ENCODE data around the gene NPL. TPM values are rescaled to one million over a fixed set of nuclear protein-coding genes. Genes with fewer than 3 reads are reported as not detected.

The NPL gene
- total and polyA plus RNA-seq, 9 of the 15 experiments (the other 6 are each of a cell fraction or from before 2014, with no cell fraction given): 9.9 to 22.3 (median 14.2) TPM

DNA sequence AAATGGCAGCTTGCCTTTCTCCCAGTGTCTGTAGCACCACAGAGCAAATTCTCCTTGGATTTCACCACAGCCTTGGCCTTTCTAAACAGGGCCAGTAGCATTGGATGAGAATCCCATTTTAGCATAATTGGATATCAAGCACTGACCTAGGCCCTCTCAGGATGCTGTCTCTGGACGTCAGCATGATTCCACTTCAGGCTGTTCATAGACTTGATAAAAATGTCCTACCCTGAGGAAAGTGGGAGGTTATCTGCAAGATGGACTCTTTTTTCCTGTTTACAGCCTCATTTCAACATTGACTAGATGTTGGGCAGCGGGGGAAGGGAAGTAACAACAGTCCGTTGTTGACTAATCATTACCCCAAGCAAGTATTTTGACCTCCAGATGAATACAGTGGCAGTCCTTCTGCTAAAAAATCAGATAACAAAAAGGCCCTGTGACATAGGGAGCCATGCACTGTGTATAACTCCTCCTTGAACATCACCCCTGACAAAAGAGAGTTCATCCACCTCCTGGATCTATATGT lies 5.2 kb downstream of the NPL start (continued):
- TF ChIP-seq, protein P1, sequence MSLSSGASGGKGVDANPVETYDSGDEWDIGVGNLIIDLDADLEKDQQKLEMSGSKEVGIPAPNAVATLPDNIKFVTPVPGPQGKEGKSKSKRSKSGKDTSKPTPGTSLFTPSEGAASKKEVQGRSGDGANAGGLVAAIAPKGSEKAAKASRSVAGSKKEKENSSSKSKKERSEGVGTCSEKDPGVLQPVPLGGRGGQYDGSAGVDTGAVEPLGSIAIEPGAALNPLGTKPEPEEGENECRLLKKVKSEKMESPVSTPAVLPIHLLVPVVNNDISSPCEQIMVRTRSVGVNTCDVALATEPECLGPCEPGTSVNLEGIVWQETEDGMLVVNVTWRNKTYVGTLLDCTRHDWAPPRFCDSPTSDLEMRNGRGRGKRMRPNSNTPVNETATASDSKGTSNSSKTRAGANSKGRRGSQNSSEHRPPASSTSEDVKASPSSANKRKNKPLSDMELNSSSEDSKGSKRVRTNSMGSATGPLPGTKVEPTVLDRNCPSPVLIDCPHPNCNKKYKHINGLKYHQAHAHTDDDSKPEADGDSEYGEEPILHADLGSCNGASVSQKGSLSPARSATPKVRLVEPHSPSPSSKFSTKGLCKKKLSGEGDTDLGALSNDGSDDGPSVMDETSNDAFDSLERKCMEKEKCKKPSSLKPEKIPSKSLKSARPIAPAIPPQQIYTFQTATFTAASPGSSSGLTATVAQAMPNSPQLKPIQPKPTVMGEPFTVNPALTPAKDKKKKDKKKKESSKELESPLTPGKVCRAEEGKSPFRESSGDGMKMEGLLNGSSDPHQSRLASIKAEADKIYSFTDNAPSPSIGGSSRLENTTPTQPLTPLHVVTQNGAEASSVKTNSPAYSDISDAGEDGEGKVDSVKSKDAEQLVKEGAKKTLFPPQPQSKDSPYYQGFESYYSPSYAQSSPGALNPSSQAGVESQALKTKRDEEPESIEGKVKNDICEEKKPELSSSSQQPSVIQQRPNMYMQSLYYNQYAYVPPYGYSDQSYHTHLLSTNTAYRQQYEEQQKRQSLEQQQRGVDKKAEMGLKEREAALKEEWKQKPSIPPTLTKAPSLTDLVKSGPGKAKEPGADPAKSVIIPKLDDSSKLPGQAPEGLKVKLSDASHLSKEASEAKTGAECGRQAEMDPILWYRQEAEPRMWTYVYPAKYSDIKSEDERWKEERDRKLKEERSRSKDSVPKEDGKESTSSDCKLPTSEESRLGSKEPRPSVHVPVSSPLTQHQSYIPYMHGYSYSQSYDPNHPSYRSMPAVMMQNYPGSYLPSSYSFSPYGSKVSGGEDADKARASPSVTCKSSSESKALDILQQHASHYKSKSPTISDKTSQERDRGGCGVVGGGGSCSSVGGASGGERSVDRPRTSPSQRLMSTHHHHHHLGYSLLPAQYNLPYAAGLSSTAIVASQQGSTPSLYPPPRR (CRISPR knock-in tag; IDR thresholded peaks at IDR 0.05; ENCODE audit: borderline replicate concordance): no peak
- TF ChIP-seq, protein P2, sequence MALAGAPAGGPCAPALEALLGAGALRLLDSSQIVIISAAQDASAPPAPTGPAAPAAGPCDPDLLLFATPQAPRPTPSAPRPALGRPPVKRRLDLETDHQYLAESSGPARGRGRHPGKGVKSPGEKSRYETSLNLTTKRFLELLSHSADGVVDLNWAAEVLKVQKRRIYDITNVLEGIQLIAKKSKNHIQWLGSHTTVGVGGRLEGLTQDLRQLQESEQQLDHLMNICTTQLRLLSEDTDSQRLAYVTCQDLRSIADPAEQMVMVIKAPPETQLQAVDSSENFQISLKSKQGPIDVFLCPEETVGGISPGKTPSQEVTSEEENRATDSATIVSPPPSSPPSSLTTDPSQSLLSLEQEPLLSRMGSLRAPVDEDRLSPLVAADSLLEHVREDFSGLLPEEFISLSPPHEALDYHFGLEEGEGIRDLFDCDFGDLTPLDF (CRISPR knock-in tag; IDR thresholded peaks at IDR 0.05): no peak
- no peak for TF ChIP-seq ZNF384 (IDR thresholded peaks at IDR 0.05; ENCODE audit: low read depth, low read length)
- TF ChIP-seq NCOA1 (IDR thresholded peaks at IDR 0.05; ENCODE audit: low read depth): no peak
- no peak for TF ChIP-seq HDAC8 (tag; IDR thresholded peaks at IDR 0.05)
- no peak for TF ChIP-seq KLF1 (tag; IDR thresholded peaks at IDR 0.05)
- TF ChIP-seq PHTF2 (CRISPR knock-in tag; IDR thresholded peaks at IDR 0.05): no peak
- TF ChIP-seq, protein P3, sequence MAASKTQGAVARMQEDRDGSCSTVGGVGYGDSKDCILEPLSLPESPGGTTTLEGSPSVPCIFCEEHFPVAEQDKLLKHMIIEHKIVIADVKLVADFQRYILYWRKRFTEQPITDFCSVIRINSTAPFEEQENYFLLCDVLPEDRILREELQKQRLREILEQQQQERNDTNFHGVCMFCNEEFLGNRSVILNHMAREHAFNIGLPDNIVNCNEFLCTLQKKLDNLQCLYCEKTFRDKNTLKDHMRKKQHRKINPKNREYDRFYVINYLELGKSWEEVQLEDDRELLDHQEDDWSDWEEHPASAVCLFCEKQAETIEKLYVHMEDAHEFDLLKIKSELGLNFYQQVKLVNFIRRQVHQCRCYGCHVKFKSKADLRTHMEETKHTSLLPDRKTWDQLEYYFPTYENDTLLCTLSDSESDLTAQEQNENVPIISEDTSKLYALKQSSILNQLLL (CRISPR knock-in tag; IDR thresholded peaks at IDR 0.05; ENCODE audit: borderline replicate concordance): no peak
- TF ChIP-seq, protein P4, sequence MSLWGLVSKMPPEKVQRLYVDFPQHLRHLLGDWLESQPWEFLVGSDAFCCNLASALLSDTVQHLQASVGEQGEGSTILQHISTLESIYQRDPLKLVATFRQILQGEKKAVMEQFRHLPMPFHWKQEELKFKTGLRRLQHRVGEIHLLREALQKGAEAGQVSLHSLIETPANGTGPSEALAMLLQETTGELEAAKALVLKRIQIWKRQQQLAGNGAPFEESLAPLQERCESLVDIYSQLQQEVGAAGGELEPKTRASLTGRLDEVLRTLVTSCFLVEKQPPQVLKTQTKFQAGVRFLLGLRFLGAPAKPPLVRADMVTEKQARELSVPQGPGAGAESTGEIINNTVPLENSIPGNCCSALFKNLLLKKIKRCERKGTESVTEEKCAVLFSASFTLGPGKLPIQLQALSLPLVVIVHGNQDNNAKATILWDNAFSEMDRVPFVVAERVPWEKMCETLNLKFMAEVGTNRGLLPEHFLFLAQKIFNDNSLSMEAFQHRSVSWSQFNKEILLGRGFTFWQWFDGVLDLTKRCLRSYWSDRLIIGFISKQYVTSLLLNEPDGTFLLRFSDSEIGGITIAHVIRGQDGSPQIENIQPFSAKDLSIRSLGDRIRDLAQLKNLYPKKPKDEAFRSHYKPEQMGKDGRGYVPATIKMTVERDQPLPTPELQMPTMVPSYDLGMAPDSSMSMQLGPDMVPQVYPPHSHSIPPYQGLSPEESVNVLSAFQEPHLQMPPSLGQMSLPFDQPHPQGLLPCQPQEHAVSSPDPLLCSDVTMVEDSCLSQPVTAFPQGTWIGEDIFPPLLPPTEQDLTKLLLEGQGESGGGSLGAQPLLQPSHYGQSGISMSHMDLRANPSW (CRISPR knock-in tag; IDR thresholded peaks at IDR 0.05): no peak
- no peak for TF ChIP-seq TCFL5 (CRISPR knock-in tag; conservative IDR thresholded peaks at IDR 0.05)
- no peak for TF ChIP-seq BRF1 (IDR thresholded peaks at IDR 0.05; ENCODE audit: borderline replicate concordance, extremely low read depth, insufficient read length)
- TF ChIP-seq PHF8 (IDR thresholded peaks at IDR 0.05; ENCODE audit: borderline replicate concordance, low read length): no peak
- TF ChIP-seq SIRT6 (IDR thresholded peaks at IDR 0.05; ENCODE audit: low read depth, low read length): no peak
- TF ChIP-seq EHMT2 (IDR thresholded peaks at IDR 0.05): no peak
- no peak for TF ChIP-seq NR1H2 (CRISPR knock-in tag; IDR thresholded peaks at IDR 0.05)
- no peak for TF ChIP-seq EP400 (IDR thresholded peaks at IDR 0.05)
- TF ChIP-seq MAFF (IDR thresholded peaks at IDR 0.05; ENCODE audit: low read length): no peak
- no peak for TF ChIP-seq ZNF121 (CRISPR knock-in tag; conservative IDR thresholded peaks at IDR 0.05)
- no peak for TF ChIP-seq TAF1 (IDR thresholded peaks at IDR 0.05; ENCODE audit: control insufficient read depth, extremely low read depth, insufficient read depth, low read length, severe bottlenecking)

Data from K562 (cell line).